ENCODE data around the gene ATP11B.

Gene ATP11B

GRCh38 chr3:182954553-182955235 lies 161.4 kb downstream of the ATP11B start:
- DNase-seq (ENCODE audit: low read depth) = no peak

DNA sequence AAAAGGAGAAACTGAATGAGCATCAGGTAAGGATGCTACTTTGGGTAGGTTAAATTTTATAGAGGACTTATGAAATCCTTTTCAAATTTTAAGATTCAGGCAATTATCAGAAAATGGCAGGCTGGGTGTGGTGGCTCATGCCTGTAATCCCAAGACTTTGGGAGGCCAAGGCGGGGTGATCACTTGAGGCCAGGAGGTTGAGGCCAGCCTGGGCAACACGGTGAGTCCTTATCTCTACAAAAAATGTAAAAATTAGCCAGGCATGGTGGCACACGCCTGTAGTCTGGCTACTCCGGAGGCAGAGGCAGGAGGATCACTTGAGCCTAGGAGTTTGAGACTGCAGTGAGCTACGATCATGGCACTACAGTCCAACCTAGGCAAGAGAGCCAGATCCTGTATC lies 163.9 kb downstream of the ATP11B start:
- no peak for DNase-seq (ENCODE audit: low read depth)

DNA sequence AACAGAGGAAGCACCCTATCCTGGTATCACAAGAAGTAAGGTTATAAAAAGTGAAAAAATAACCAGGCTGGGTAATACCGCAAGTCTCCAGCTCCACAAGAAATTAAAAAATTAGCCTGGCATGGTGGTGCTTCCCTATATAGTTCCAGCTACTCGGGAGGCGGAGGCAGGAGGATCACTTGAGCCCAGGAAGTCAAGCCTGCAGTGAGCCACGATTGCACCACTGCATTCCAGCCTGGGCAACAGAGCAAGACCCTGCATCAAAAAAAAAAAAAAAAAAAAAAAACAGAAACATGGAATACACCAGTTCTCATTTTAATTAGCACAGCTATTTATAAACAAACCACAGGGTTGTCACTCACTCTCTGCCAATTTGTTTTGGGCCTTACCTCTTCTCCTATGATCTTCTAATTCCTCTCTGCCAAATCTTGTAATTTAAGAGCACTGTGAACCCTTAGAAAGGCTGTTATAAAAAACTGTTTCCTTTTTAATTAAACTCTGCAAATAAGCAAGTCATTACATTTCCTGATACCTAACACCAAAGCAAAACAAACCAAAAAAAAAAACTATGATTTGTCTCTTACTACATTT lies 164.5 kb downstream of the ATP11B start:
- no peak for DNase-seq (ENCODE audit: low read depth)

GRCh38 chr3:182959474-182960350 lies 166.4 kb downstream of the ATP11B start:
- no peak for DNase-seq (ENCODE audit: low read depth)

GRCh38 chr3:182962166-182962565 lies 168.9 kb downstream of the ATP11B start:
- no peak for DNase-seq (ENCODE audit: low read depth)

DNA sequence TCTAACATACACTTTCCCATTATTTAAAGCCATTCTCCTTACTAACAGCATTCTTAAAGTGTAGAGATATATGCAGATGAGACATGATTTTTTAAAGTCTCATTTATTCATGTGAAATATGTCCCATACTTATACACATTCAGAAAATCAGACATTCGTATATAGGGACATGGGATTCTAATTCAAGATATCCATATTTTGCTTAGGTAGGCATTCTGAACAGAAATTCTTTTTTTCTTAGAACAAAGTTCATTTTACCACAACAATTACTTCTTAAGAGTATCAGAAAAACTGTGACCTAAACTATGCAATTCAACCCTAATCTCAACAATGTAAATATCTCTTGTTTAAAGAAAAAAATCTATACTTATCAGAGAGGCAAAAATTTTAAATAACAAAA lies 170.9 kb downstream of the ATP11B start:
- DNase-seq (ENCODE audit: low read depth) = no peak

DNA sequence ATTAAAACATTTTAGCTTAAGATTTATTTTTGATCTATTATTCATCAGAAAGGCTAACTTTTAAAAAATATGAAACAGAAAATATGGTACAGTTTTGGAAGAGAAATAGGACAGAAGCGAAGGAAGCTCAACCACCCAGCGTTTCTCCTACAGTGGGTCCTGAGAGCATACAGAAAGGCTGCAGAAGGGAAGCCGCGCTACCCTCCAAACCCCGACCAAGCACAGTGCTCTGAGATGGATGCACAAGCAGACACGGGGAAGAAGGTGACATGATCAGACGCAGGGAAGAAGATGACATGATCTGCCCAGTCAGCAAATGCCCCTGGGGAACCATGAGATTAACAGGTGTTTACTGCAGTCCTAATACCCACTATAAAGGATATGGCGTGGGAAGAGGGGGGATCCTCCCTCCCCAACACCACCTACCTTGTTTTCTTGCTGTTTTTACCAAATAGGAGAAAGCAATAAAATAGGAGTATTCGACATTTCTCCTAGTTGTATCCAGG lies 172.6 kb downstream of the ATP11B start:
- no peak for DNase-seq (ENCODE audit: low read depth)

DNA sequence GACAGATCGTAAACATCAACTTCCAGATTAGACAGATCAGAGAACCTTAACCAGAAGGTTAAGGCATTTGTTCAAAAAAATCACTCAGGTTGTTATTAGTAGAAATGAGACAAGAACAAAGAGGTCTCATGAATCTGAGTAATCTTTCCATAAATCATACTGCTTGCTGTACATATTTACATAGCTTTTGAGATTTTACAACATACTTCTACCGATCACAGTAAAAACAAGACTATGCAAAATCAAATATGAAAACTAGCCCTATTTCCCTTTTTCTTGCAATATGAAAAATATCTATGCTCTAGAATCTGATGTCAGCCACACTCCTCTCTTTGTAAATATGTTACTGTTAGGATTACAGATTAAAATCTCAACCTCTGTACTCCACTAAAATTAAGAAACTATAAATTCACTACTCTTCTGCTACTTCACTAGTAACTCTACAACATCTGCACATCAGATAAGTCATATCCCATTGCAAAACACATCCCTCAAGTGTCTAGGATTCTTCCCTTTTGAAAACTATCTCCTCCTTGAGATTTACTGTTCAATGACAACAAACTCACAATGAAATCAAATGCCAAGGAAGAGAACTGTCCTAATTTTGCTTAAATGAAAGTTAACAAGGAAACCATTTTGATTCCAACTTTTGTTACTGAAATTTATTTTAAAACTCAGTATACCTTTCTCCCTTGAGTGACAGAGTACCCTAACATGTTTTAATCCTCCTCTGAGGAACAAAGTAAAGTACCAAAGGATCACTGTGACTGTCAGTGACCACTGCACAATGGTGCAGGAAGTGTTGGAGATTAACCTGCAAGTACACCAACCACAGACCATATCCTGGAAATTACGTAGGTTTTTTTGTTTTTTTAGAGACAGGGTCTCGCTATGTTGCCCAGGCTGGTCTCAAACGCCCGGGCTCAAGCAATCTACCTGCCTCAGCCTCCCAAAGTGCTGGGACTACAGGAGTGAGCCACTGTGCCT lies 174.2 kb downstream of the ATP11B start:
- DNase-seq (ENCODE audit: low read depth) = no peak

DNA sequence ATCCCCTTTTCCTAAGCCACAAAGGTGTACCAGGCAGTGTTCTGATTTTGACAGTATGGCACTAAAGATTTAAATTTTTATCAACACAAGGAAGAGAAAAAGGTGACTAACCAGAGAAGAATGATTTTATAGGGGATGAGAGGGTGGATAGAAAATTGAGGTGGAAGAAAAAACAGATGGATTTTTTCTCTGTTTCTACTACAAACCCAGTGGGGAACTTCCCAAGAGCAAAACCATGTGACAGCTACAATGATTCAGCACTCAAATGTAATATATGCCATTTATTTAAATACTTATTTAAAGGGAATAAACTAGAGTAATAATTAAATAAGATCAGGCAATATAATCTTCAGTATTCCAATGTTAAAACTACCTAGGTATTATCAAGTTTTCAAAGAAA lies 176.0 kb downstream of the ATP11B start:
- DNase-seq (ENCODE audit: low read depth) = peak; percentile 38

DNA sequence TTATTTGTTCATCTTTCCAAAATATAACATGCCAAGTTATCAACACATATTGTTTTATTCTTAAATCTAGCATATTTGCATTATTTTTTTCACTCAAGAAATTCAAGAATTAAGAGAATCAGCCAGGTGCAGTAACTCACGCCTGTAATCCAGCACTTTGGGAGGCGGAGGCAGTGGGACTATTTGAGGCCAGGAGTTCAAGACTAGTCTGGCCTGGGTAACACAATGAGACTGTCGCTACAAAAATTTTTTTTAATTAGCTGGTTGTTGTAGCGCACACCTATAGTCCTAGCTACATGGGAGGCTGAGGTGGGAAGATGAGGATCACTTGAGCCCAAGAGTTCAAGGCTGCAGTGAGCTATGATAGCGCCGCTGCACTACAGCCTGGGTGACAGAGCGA lies 176.5 kb downstream of the ATP11B start:
- no peak for DNase-seq (ENCODE audit: low read depth)

GRCh38 chr3:182970811-182971418 lies 177.6 kb downstream of the ATP11B start:
- no peak for DNase-seq (ENCODE audit: low read depth)
